HG03064 (cell line): Measurements from ENCODE around the gene PCK1.
"Not testable (repeated sequence)": the region's sequence is repeated elsewhere in the genome, so short reads cannot be mapped to it uniquely, and the experiment has no call there.

Source experiments
- ATAC-seq: cut with Tn5 transposase; IDR thresholded peaks from one replicate; pipeline ENCODE4 v1.9.1; 2021; ENCODE audit warnings: low read depth; ENCODE audit not compliant: unreplicated experiment

Gene PCK1

DNA sequence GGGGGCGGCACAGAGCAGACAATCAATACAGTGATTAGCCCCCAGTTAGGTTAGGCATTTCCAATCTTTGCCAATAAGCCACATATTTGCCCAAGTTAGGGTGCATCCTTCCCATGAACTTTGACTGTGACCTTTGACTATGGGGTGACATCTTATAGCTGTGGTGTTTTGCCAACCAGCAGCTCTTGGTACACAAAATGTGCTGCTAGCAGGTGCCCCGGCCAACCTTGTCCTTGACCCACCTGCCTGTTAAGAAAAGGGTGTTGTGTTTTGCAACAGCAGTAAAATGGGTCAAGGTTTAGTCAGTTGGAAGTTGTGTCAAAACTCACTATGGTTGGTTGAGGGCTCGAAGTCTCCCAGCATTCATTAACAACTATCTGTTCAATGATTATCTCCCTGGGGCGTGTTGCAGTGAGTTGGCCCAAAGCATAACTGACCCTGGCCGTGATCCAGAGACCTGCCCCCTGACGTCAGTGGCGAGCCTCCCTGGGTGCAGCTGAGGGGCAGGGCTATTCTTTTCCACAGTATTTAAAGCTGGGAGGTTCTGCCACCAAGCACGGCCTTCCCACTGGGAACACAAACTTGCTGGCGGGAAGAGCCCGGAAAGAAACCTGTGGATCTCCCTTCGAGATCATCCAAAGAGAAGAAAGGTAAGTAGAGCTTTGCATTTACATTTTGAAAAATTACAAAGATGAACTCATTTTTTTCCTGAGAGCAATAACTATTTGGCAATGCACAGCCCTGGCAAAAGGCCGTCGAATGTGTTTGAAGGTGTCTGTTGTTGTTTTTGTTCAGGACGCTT lies at the start of gene PCK1:
PCK1 (plus strand) TSS at position 557 of the 802 bp plus-strand sequence. CDS start 302 bp downstream, outside the sequence.
- no peak for ATAC-seq

DNA sequence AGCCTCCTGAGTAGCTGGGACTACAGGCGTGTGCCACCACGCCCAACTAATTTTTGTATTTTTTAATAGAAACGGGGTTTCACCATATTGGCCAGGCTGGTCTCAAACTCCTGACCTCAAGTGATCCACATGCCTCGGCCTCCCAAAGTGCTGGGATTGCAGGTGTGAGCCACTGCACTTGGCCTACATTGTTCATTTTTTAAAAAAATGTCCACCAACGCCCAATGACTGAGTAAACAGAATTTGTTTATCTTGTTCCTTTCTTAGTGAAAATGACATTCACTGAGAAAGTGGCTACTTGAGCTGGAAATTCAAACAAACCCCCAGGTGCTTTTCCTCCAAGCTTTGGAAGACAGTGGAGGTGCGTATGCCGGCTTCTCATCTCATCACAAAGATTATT lies 49.2 kb upstream of the PCK1 start:
- not testable (repeated sequence) for ATAC-seq

DNA sequence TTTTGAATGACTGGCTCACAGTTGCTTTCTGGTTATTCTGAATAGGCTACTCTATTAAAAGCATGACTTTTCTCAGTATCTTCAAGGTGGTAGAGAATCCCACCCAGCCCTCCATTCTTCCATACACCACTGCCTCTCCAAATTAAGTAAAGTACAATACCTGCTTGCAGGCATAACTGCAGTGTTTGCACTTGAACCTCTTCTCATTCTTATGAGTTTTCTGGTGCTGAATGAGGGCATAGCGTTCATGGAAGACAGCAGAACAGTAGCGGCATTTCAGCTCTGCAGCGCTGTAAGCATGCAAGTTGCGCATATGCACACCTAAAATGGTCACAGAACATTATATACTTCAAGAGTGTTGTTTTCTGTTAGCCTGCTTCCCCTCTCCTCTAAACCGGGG lies 48.5 kb upstream of the PCK1 start:
- no peak for ATAC-seq

DNA sequence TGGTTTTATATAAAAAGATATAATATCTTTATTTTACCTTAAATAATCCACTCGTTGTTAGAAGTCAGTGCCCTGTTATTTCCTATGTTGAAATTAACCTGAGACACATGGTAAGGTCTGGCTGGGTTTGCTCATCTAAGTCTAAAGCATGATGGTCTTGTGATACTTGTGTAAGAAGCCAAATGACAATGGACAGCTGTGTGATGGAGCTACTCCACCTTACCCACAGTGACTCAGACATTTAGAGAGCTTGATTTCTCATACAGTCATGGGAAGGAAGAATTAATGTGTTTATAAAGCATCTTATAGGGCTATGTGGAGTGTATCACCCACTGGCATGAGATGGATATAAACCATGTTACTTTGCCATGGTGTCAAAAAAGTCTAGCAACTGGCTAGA lies 47.7 kb upstream of the PCK1 start:
- no peak for ATAC-seq

DNA sequence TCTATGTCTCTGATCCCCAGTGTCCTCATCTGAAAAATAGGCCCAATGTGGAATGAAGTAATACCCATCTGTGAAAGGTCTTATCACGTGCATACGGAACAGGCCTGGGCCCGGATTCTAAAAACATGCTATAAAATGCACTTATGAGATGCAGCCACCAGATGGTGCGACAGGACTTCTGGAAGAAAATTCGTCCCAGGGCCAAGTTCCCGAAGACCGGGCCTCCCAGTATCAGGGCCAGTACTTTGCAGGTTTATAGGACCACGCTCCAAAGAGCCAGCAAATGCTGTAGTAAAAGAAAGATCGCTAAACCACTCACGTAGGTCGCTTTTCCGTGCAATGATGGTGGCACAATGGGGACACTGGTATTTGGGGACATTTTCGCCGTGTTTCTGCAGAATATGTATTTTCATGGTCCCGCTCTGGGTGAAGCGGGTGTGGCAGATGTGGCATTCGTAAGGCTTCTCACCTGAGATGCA lies 46.6 kb upstream of the PCK1 start:
- ATAC-seq = no peak

DNA sequence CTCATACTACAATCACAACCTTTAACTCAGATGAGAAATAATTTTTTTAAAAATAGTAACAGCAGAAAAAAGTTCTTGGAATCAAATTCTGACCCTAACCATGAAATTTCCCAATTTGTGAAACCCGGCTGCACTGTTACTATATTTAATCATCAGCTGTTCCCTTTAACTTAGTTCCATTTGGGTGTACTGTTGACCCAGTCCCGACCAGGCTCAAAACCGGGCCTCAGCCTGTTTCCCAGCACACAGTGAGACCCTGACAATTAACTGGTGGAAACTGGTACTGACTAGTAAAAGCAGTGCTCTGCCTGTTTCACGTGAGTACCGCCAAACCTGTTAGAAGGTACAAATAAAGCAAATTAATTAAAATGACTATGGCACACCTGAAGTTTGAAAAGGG lies 43.0 kb upstream of the PCK1 start:
- no peak for ATAC-seq

DNA sequence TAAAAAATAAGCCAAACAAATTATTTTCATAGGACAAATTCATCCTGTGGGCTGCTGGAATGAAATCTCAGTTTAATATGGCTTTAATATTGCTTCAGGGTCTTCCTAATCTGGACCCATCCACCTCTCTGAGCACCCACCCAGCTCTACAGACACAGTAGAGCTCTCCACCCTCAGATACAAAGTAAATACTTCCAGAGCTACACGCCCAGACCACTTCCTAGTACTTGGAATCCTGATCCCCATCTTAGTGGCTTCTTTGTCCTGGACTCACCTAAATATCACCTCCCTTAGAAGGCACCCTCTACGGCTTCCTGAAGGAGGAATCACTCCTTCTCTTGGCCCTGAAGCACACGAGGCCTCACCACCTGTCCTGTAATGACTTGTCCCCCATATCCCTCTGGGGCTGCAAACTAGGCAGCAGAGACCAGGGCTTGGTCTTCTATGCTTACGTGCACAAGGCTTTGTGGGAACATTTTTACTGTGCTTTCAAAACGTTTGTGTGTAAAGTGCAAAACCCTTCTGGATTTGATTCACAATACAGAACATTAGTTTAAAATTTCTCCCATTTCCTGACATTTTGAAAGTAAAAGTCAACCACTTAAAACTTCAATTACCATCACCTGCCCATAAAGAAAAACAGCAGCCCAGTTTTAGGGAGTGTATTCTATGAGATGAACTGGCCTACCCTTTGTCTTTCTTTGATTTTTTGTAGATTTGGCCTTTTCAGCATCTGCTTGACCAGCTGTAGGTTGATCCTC lies 38.4 kb upstream of the PCK1 start:
- ATAC-seq = no peak

DNA sequence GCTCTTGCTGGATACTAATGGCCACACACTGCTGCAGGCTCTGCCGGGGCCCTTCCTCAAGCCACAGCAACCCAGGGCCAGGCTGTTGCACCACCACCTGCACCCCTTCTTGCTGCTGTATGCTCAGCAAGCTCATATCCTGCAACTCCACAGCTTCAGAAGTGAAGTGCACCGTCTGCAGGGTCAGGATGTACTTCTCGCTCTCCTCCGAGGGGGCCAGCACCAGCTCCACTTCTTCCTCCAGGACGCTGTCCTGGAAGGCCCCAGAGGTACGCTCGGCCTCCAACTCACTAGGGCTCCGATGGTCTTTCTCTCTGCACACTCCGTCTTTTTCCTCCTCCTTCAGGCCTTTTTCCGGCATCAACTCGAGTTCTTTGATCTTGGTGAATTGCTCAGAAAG lies 37.1 kb upstream of the PCK1 start:
- ATAC-seq = no peak

DNA sequence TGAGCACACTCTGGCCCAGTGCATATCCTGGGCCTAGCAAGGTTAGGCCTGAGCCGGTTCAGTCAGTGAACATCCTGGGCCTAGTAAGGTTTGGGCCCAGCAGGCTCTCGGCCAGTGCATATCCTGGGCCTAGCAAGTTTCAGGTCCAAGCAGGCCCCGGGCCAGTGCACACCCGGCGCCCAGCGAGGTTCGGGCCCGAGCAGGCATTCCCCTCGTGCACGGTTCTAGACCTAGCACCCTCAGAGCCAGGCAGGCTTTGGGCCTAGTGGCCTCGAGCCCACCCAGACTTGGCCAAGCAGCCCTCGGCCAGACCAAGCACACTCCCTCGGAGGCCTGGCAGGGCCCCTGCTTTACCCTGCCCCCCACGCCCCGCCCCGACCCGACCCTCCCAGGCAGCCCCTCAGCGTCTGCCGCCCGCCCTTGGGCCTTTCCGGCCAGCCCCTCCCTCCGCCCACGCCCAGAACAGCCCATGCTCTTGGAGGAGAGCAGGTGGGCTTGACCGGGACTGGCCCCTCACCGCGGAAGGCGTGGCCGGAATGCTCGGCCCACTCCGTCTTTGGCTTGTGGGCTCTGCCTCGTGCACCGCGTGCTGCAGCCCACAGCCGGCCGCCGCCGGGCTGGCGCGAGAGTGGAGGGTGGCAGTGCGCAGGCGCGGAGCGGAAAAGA lies 36.3 kb upstream of the PCK1 start, which contains the start of gene CTCFL:
CTCFL (minus strand) TSS at position 630 of the 666 bp plus-strand sequence. CDS start 935 bp downstream, outside the sequence.
- ATAC-seq = no peak

DNA sequence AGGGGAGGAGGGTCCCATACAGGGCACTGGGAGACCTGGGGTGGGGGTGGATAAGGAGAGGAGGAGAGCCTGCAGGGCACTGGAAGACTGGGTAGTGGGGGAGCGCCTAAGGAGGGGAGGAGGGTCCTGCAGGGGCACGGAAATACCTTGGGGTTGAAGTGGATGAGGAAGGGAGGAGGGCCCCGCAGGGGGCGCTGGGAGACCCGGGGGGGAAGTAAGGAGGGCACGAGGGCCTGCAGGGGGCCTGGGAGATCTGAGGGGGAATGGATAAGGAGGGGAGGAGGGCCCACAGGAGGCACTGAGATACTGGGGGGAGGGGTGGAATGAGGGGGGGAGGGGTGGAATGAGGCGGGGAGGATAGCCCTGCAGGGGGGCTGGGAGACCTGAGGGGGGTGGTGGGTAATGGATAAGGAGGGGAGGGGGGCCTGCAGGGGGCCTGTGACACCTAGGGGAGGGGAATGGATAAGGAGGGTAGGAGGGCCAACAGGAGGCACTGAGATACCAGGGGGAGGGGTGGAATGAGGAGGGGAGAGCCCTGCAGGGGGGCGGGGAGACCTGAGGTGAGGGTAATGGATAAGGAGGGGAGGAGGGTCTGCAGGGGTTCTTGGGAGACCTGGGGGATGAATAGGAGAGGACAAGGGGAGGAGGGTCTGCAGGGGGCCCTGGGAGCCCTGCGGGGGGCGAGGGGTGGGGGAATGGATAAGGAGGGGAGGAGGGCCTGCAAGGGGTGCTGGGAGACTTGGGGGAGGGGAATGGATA lies 35.4 kb upstream of the PCK1 start:
- ATAC-seq = no peak

DNA sequence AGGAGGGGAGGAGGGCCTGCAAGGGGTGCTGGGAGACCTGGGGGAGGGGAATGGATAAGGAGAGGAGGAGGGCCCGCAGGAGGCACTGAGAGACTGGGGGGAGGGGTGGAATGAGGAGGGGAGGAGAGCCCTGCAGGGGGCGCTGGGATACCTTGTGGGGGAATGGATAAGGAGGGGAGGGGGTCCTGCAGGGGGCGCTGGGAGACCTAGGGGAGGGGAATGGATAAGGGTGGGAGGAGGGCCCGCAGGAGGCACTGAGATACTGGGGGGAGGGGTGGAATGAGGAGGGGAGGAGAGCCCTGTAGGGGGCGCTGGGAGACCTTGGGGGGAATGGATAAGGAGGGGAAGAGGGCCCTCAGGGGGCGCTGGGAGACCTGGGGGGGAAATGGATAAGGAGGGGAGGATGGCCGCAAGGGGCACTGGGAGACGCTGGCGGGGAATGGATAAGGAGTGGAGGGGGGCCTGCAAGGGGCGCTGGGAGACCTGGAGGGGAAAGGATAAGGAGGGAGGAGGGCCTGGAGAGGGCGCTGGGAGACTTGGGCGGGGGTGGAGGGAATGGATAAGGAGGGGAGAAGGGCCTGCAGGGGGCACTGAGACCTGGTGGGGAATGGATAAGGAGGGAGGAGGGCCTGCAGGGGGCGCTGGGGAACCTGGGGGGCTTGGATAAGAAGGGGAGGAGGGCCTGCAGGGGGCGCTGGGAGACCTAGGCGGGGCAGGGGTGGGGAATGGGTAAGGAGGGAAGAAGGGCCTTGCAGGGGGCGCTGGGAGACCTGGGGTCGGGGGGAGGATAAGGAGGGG lies 34.6 kb upstream of the PCK1 start:
- ATAC-seq = no peak

DNA sequence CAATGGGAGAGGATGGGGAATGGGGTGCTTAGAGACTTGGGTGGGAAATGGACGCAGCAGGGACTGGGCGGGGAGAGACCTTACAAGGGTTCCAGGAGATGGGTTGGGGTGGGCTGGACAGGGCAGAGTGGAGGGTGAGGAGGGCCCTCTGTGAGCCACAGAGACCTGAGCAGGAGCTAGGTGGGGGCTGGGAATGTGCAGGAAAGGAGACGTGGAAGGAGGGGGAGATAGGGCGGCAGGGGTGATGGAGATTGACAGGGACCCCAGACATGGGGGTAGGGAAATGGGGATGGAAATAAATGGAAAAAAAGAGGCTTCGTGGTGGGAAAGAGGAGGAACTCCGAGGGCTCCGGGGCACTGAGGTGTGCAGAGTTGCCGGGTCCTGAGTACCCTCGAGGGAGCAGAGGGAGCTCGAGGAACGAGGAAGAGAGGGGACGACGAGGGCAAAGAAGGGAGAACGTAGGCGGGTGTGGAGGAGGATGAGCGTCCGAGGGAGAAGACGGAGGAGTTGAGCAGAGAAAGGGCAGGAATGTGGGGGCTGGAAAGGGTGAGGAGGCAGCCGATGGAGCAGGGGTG lies 33.9 kb upstream of the PCK1 start:
- ATAC-seq = no peak

DNA sequence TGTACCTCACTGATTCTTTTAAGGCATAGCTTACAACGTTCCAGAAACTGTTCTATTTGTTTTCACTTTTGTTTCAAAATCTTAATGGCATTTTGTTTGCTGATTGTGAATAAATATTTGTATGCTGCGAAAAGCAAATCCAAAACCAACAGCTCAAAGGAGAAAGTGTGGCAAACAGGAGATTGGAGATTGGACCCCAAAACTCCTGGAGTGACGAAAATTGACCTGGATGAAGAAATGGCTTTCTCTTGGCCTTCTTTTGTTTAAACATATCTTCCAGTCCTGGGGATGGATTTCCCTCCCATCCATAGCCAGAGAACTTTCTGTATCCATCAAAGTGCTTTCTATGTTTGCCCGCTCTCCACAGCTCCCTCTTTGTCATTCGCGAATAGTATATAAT lies 33.2 kb upstream of the PCK1 start:
- ATAC-seq = no peak

DNA sequence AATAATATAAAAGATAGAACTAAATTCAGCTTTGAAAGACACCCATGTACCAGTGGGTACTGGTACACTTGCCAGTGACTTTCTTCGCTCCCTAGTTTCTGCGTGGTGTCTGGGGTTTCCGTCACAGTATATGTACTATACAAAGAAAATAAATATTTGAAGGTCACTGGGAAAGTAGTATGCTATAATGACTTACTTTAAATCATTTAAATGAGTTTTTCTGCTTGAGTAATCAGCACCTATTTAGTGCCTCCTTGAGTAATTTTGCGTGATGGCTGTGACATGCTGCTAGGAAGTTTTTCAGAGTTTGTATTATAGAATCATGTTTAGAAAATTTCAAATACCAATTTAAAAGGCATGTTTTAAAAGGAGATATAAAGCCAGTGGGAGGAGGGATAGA lies 32.8 kb upstream of the PCK1 start:
- ATAC-seq = no peak

DNA sequence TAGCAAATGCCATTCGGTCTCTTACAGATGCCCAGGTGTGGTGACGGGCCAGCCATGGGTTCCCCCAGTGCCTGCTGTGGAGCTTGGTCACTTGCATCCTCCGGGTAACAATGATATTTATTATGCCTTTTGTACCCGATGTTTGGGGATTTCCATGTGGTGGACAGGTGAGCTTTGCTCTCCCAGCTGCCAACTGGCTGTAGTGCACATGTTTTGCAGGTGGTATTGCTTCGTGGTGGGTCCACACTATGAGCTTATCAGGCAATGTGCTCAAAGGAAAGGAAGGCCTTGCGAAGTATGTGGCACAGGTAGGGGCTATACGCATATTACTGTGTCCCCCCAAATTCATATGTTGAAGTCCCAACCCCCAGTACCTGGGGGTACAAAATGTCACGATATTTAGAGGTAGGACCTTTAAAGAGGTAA lies 31.7 kb upstream of the PCK1 start:
- ATAC-seq = no peak

DNA sequence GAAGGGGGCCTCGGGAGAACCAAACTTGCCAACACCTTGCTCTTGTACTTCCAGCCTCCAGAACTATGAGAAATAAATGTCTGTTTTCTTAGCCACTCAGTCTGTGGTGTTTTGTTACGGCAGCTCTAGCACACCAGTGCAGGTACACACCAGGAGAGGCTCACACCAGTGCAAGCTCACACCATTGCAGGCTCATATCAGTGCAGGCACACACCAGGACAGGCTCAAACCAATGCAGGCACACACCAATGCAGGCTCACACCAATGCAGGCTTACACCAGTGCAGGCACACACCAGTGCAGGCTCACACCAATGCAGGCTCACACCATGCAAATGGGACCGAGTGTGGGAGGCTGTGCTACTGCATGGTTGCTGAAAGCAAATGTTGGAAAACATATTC lies 31.1 kb upstream of the PCK1 start:
- ATAC-seq = no peak

DNA sequence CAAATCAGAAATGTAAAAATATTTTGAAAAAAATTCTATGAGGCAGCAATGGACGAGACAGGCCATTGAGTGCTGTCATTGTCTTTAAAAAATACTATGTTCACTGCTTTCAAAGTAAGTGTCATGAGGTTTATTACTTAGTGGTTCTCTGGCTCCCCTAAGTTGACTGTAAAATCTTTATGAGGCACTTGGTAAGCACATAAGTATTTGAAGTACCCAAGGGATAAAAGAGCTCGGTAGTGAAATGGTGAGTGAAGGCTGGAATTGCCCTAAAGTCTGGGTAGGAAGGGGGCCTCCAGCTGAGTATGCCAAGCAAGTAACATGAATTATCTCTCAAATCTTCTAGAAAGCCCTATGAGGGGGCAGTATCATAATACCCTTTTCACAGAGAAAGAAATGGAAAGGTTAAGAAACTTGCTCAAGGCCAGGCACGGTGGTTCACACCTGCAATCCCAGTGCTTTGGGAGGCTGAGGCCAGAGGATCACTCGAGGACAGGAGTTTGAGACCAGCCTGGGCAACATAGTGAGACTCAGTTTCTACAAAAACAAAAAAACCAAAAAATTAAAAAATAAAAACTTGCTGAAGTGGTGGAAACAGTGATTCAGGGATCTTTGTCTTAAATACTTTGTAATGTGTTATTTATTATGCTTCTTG lies 30.5 kb upstream of the PCK1 start:
- ATAC-seq = no peak

DNA sequence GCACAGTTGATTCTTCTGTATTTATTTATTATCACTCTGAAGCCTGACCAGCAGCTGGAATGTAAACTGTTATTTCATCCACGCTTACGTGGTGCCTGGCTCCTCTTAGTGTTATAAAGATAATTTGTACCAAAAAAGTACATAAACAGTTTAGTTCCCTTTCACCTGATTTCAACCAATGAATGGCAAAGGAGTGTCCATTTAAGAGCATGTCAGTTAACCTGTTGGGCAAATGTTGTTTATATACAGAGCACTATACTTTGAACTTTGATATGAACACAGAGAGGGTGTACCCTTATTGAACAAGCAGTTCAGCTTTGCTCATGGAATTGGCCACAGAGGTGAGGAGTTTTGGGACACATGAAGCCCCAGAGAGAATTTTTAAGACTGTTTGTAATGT lies 28.8 kb upstream of the PCK1 start:
- ATAC-seq = no peak

DNA sequence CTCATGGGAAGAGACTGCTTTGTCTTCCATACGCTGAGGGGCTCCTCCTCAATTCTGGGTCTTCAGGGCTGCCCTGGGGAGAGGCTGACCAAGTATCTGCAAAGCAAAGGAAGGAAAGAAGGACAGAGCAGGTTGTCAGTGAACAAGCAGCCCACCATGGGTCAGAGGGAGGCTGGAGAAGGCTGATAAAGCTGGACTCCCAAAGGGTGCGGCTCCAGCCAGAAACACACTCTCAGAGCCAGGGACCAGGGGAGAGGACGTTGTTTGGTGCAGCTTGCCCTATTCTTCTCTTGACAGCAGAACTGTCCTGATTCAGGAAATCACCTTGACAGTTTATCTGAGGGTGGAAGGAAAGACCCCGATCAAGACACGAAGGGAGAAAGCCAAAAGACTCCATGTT lies 25.6 kb upstream of the PCK1 start:
- no peak for ATAC-seq
